H1 (cell line): ENCODE results near the gene MPV17L2. TPM values are rescaled to one million over a fixed set of nuclear protein-coding genes. Genes with fewer than 3 reads are reported as not detected.
A peak's percentile ranks its signal among the peaks of the same experiment; 100 is the strongest.

Experiments
- CTCF ChIA-PET: fragments of 300-600 bp; sonication (Branson Sonifier 250); formaldehyde crosslinking; loops from one replicate; lab custom pipeline; 2021; ENCODE audit not compliant: partially characterized antibody; lab: Charles Lee
- POLR2A ChIA-PET: fragments of 300-600 bp; sonication (Branson Sonifier 250); formaldehyde crosslinking; loops from one replicate; lab custom pipeline; 2021; ENCODE audit warnings: inconsistent platforms; ENCODE audit not compliant: partially characterized antibody; lab: Charles Lee
- DNase-seq, 2 experiments: peaks; one replicate each; pipeline versions ENCODE4 v3.0.0 to v3.0.0-alpha.2; 2010 to 2022; ENCODE audit warnings: low spot score in 2 of 2, low read depth in 1 of 2, mixed read lengths in 1 of 2
- FAIRE-seq: peaks from 2 replicates; lab custom pipeline; 2011; peaks lifted over from hg19 to GRCh38; lab: Jason Lieb, UNC
- H2AFZ ChIP-seq: 2 replicates; pipeline ENCODE4 v1.8.1; 2012; ENCODE audit warnings: low read length, inconsistent platforms
- H2AK5ac ChIP-seq: 2 replicates; pipeline ENCODE4 v1.6.1; 2013; ENCODE audit warnings: low read depth, low read length
- H2BK120ac ChIP-seq: replicated peaks from 2 replicates; pipeline ENCODE3; 2013; ENCODE audit warnings: low read depth, low read length, inconsistent platforms
- H2BK12ac ChIP-seq: 2 replicates; pipeline ENCODE4 v1.6.1; 2013; ENCODE audit warnings: low read depth, low read length
- H2BK15ac ChIP-seq: 2 replicates; pipeline ENCODE4 v1.6.1; 2013; ENCODE audit warnings: low read length
- H2BK20ac ChIP-seq: 2 replicates; pipeline ENCODE4 v1.6.1; 2013; ENCODE audit warnings: low read length
- H2BK5ac ChIP-seq: 2 replicates; pipeline ENCODE4 v1.6.1; 2013; ENCODE audit warnings: low read depth, low read length
- H3K14ac ChIP-seq: 2 replicates; pipeline ENCODE4 v1.6.1; 2013; ENCODE audit warnings: inconsistent platforms; ENCODE audit not compliant: insufficient read length
- H3K18ac ChIP-seq: 2 replicates; pipeline ENCODE4 v1.6.1; 2013; ENCODE audit warnings: low read length; ENCODE audit errors: extremely low read depth
- H3K23ac ChIP-seq: 2 replicates; pipeline ENCODE4 v1.6.1; 2013; ENCODE audit warnings: inconsistent platforms; ENCODE audit not compliant: insufficient read length
- H3K23me2 ChIP-seq: 2 replicates; pipeline ENCODE4 v1.6.1; 2013; ENCODE audit warnings: low read depth, low read length
- H3K27ac ChIP-seq: 2 replicates; pipeline ENCODE4 v1.6.1; 2011; ENCODE audit warnings: low read depth, low read length, inconsistent platforms
- H3K27me3 ChIP-seq, 4 experiments: replicated peaks in 1 of 4; 1 replicate in 1 of 4; 2 replicates in 3 of 4; pipeline versions ENCODE4 v1.6.1 to v1.8.1; 2011 to 2013; ENCODE audit warnings: low read length in 3 of 4, mild to moderate bottlenecking in 3 of 4, inconsistent platforms in 2 of 4, mixed read lengths in 2 of 4, moderate library complexity in 1 of 4; ENCODE audit not compliant: control insufficient read depth in 3 of 4, insufficient read depth in 3 of 4; ENCODE audit errors: extremely low read depth in 1 of 4
- H3K36me3 ChIP-seq, 4 experiments: 2 replicates each; pipeline versions ENCODE4 v1.6.1 to v1.8.1; 2011 to 2013; ENCODE audit warnings: mild to moderate bottlenecking in 4 of 4, low read length in 3 of 4, moderate library complexity in 2 of 4, control low read depth in 1 of 4, inconsistent platforms in 1 of 4; ENCODE audit not compliant: insufficient read depth in 4 of 4, control insufficient read depth in 2 of 4
- H3K4ac ChIP-seq: replicated peaks from 2 replicates; pipeline ENCODE3; 2013; ENCODE audit warnings: low read length, low read depth, mixed read lengths, inconsistent platforms; ENCODE audit not compliant: insufficient read length
- H3K4me1 ChIP-seq, 4 experiments: replicated peaks in 1 of 4; 1 replicate in 1 of 4; 2 replicates in 3 of 4; pipeline versions ENCODE4 v1.6.1 to v1.8.1; 2011 to 2013; ENCODE audit warnings: low read length in 3 of 4, inconsistent platforms in 2 of 4, mixed read lengths in 1 of 4; ENCODE audit not compliant: insufficient read depth in 4 of 4, control insufficient read depth in 3 of 4
- H3K4me2 ChIP-seq, 2 experiments: 2 replicates each; pipeline versions ENCODE4 v1.6.1 to v1.8.1; 2011 to 2013; ENCODE audit warnings: low read depth in 2 of 2, low read length in 2 of 2, control low read depth in 1 of 2, inconsistent platforms in 1 of 2, mild to moderate bottlenecking in 1 of 2; ENCODE audit not compliant: insufficient read depth in 1 of 2
- H3K4me3 ChIP-seq, 4 experiments: fragments of 200-600, 300-600 bp in 1 of 4; sonication (generic), shearing (Covaris generic), sonication (Bioruptor Twin) in 1 of 4; 2 replicates each; pipeline versions ENCODE4 v1.5.1 to v1.8.1; 2011 to 2016; ENCODE audit warnings: low read length in 4 of 4, low read depth in 3 of 4, control low read depth in 2 of 4, inconsistent platforms in 2 of 4, mild to moderate bottlenecking in 2 of 4, mixed read lengths in 1 of 4, moderate library complexity in 1 of 4; ENCODE audit not compliant: insufficient read depth in 2 of 4; ENCODE audit errors: extremely low read depth in 1 of 4
- H3K56ac ChIP-seq: replicated peaks from 2 replicates; pipeline ENCODE3; 2013; ENCODE audit warnings: low read depth, mild to moderate bottlenecking, mixed read lengths, low read length, inconsistent platforms; ENCODE audit not compliant: insufficient read length
- H3K79me1 ChIP-seq: 2 replicates; pipeline ENCODE4 v1.6.1; 2013; ENCODE audit warnings: low read depth, low read length, control low read depth
- H3K79me2 ChIP-seq, 2 experiments: 2 replicates each; pipeline versions ENCODE4 v1.6.1 to v1.8.1; 2012 to 2013; ENCODE audit warnings: low read length in 2 of 2, mild to moderate bottlenecking in 2 of 2, inconsistent platforms in 1 of 2; ENCODE audit not compliant: insufficient read depth in 2 of 2, control insufficient read depth in 1 of 2
- H3K9ac ChIP-seq, 4 experiments: replicated peaks in 1 of 4; 1 replicate in 1 of 4; 2 replicates in 3 of 4; pipeline versions ENCODE4 v1.6.1 to v1.8.1; 2011 to 2013; ENCODE audit warnings: low read depth in 3 of 4, low read length in 3 of 4, control low read depth in 2 of 4, mild to moderate bottlenecking in 2 of 4, moderate library complexity in 2 of 4, inconsistent platforms in 1 of 4; ENCODE audit errors: extremely low read depth in 1 of 4
- H3K9me3 ChIP-seq, 2 experiments: 2 replicates each; pipeline versions ENCODE4 v1.6.1 to v1.8.1; 2012 to 2013; ENCODE audit warnings: mild to moderate bottlenecking in 2 of 2, moderate library complexity in 2 of 2, control low read depth in 1 of 2, inconsistent platforms in 1 of 2, low read depth in 1 of 2, low read length in 1 of 2, mixed read lengths in 1 of 2; ENCODE audit not compliant: insufficient read depth in 2 of 2
- H4K20me1 ChIP-seq, 2 experiments: replicated peaks in 1 of 2; 2 replicates each; pipeline versions ENCODE3 to v1.8.1; 2011 to 2013; ENCODE audit warnings: inconsistent platforms in 2 of 2, low read length in 2 of 2, mild to moderate bottlenecking in 1 of 2; ENCODE audit not compliant: insufficient read depth in 2 of 2, control insufficient read depth in 1 of 2
- H4K5ac ChIP-seq: 2 replicates; pipeline ENCODE4 v1.6.1; 2013; ENCODE audit warnings: low read length, low read depth, mixed read lengths, inconsistent platforms; ENCODE audit not compliant: insufficient read length
- H4K8ac ChIP-seq: 2 replicates; pipeline ENCODE4 v1.8.0; 2013; ENCODE audit warnings: mild to moderate bottlenecking, moderate library complexity, low read length, inconsistent platforms; ENCODE audit not compliant: insufficient read depth; ENCODE audit errors: extremely low read depth
- H4K91ac ChIP-seq: replicated peaks from 2 replicates; pipeline ENCODE3; 2013; ENCODE audit warnings: low read length, mixed read lengths, inconsistent platforms; ENCODE audit not compliant: insufficient read length
- CBX5 ChIP-seq: fragments of 300-800, 300-1000 bp; sonication (generic); IDR thresholded peaks from 2 replicates; pipeline ENCODE4 v1.7.1; 2016; ENCODE audit warnings: antibody characterized with exemption, low read length, low read depth
- CTCF ChIP-seq, 3 experiments: IDR thresholded peaks; 1 replicate in 2 of 3; 2 replicates in 1 of 3; pipeline versions ENCODE4 v1.5.1 to v1.6.1; 2011; ENCODE audit warnings: low read length in 3 of 3, mild to moderate bottlenecking in 3 of 3, inconsistent platforms in 2 of 3, low read depth in 1 of 3, moderate library complexity in 1 of 3; ENCODE audit not compliant: insufficient read depth in 1 of 3; ENCODE audit errors: control extremely low read depth in 1 of 3
- GTF2F1 ChIP-seq: IDR thresholded peaks from 2 replicates; pipeline ENCODE4 v1.6.1; 2012; ENCODE audit warnings: low read depth, low read length, improper control_type of control experiment, borderline replicate concordance
- NANOG ChIP-seq: IDR thresholded peaks from 2 replicates; pipeline ENCODE4 v1.6.1; 2011; ENCODE audit warnings: low read length, low read depth, mild to moderate bottlenecking, inconsistent platforms; ENCODE audit not compliant: insufficient read depth, poor library complexity, severe bottlenecking
- PHF8 ChIP-seq: fragments of 200-600 bp; sonication (generic); conservative IDR thresholded peaks from 2 replicates; pipeline ENCODE4 v1.7.1; 2012; ENCODE audit warnings: low read depth, mild to moderate bottlenecking, inconsistent platforms, low read length, moderate library complexity
- SAP30 ChIP-seq: fragments of 300-600 bp; sonication (generic); IDR thresholded peaks from 2 replicates; pipeline ENCODE4 v1.7.1; 2012; ENCODE audit warnings: low read length, moderate library complexity, mild to moderate bottlenecking, inconsistent platforms; ENCODE audit not compliant: insufficient read depth, insufficient replicate concordance
- TAF7 ChIP-seq: optimal IDR thresholded peaks from 2 replicates; pipeline ENCODE3; 2011; ENCODE audit warnings: low read depth, mild to moderate bottlenecking, inconsistent platforms, low read length, moderate library complexity, borderline replicate concordance
- WGBS, 2 experiments: shearing (Covaris generic) in 1 of 2; methylation state at CpG; one replicate each; pipeline versions ENCODE4 v1.1.6 to v1.1.7; 2013 to 2015; ENCODE audit warnings: low lambda C conversion rate in 2 of 2, mixed read lengths in 2 of 2, inconsistent platforms in 1 of 2, low coverage in 1 of 2, missing lambda C conversion rate in 1 of 2; ENCODE audit not compliant: insufficient replicate concordance in 2 of 2, insufficient coverage in 1 of 2, insufficient read length in 1 of 2; ENCODE audit errors: extremely low coverage in 1 of 2, missing lambda C conversion rate in 1 of 2; 5-methylcytosine and 5-hydroxymethylcytosine counted together
- polyA plus RNA-seq, 7 experiments: library from polyadenylated mRNA; depleted of rRNA in 3 of 7; stranded (reverse) in 5 of 7; unstranded in 2 of 7; fragments of >200 nt in 5 of 7; fragments of 200-250 nt in 2 of 7; gene quantifications; 1 replicate in 5 of 7; 2 replicates in 1 of 7; 4 replicates in 1 of 7; pipeline versions ENCODE4 v1.2.1 to v1.2.3, GENCODE V29; 2011 to 2013; ENCODE audit warnings: missing spikeins in 2 of 7, mixed read lengths in 2 of 7
- total RNA-seq: library from RNA; stranded (reverse); fragmentation: NEBNext Ultra II Directional; extraction: Animal tissue kit (Norgen Biotek cat#: 25700); gene quantifications from 2 replicates; pipeline ENCODE4 v1.2.1, GENCODE V29; 2021

Gene MPV17L2
- total and polyA plus RNA-seq, 2 of the 8 experiments (the other 6 are each of a cell fraction or from before 2014, with no cell fraction given), result 24.2 to 82.6 TPM

DNA sequence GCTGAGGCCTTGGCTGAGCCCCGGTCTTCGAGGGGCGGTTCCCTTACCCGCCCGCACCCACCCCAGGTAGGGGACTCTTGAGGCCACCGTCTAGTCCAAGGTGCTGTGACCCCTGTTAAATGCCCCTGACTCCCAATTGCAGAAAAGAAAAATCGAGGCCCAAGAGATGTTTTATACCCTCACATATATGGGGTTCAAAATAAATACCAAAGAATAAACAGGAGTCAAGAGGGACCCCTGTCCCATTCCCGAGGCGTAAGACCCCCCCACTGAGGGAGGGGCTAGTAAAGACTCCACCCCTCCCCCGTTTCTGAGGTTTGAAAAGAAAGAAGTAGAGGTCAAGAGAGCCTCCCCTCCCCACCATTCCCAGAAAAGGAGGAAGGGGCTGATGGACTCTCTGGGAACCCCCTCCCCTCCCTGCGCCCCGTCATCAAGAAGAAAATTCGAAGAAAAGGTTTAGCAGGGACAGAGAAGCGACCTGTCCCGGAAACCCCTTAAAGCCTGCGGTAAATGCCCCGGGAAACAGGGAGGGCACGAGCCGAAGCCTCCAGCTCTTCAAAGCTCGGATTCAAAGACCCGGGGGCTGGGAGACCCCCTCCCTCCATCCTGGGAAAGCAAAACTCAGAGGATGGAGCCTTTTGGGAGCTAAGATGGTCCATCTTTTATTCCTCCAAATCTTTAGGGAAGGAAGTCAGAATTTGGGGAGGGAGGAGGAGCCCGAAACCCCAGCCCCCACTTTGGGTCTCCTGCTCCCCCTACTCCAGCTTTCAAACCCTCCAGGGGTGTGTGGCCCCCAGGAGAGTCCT, 11.6 kb downstream of the MPV17L2 start:
- H3K23ac ChIP-seq, result no peak overlapping the region
- no peak for FAIRE-seq
- H3K9ac ChIP-seq, result peak overlapping the region in 3 of 4 experiments; percentile 52 to 70 (median 67); a peak in 5 of 7 replicates
- no peak overlapping the region for H3K4ac ChIP-seq
- no peak overlapping the region for H2AFZ ChIP-seq
- H2BK120ac ChIP-seq, result peak overlapping the region; percentile 51
- H4K20me1 ChIP-seq, result peaks cover 1 to 13% of the 10 kb centered on the region in 2 experiments
- H3K27ac ChIP-seq, result peak overlapping the region; percentile 76
- no peak overlapping the region for H3K14ac ChIP-seq
- peaks cover 5% of the 10 kb centered on the region; the same call in 1 of the 2 replicates for H3K79me1 ChIP-seq
- H3K23me2 ChIP-seq, result peaks cover 12% of the 10 kb centered on the region
- peak overlapping the region; percentile 43 to 83 (median 72) for H3K4me3 ChIP-seq
- DNase-seq, result peak in 1 of 2 experiments; percentile 85
- 1% methylated on average over 18 of the region's 22 CpGs; no CpG with 5 or more reads in 1 of the 2 experiments for WGBS, 2 experiments
- H3K4me1 ChIP-seq, result peaks cover 0 to 11% (median 7%) of the 10 kb centered on the region in 4 experiments; a peak in 5 of 7 replicates
- H2BK12ac ChIP-seq, result peak overlapping the region; percentile 68
- peak overlapping the region; percentile 73 for H4K5ac ChIP-seq
- peak overlapping the region; percentile 17 for H4K91ac ChIP-seq
- peak overlapping the region; percentile 94 for H3K56ac ChIP-seq
- peaks cover 0 to 3% (median 1%) of the 10 kb centered on the region in 4 experiments; a peak in 4 of 8 replicates for H3K36me3 ChIP-seq
- no peak overlapping the region for H2AK5ac ChIP-seq
- peak overlapping the region; percentile 72; the same call in 1 of the 2 replicates for H4K8ac ChIP-seq
- peak overlapping the region; percentile 87 for H2BK5ac ChIP-seq
- CTCF ChIA-PET, result interaction anchor here (0.6 to 11.5 kb wide), 12 partner anchors 10 to 385 kb away, joined by 3 to 305 read pairs (median 4); a partner anchor contains a TSS
- H3K18ac ChIP-seq, result peak overlapping the region; percentile 83
- no peaks in the 10 kb centered on the region for H3K9me3 ChIP-seq
- no peak overlapping the region for H2BK15ac ChIP-seq
- H3K4me2 ChIP-seq, result peak overlapping the region; percentile 78 to 79
- no peak overlapping the region for H2BK20ac ChIP-seq
- H3K27me3 ChIP-seq, result no peaks in the 10 kb centered on the region; a peak in 1 of 7 replicates
- H3K79me2 ChIP-seq, result 0 out of 4 replicates have a peak, but pooled peaks cover 0 to 4% of the 10 kb centered on the region in 2 experiments
- POLR2A ChIA-PET, result interaction anchor here (0.6 to 7.3 kb wide), 18 partner anchors 9 to 272 kb away, joined by 3 to 65 read pairs (median 6); partner anchors contain the start of genes CCDC124, JUND, MPV17L2 and PDE4C
- TF ChIP-seq NANOG (no peak), GTF2F1 (no peak), SAP30 (no peak), CBX5 (no peak), TAF7 (peak; percentile 29), CTCF (IDR thresholded peaks at IDR 0.05; ENCODE audit: control extremely low read depth in 1 of 3, insufficient read depth in 1 of 3, low read depth in 1 of 3, low read length in 3 of 3) (no peak), PHF8 (no peak; the same call in 1 of the 2 replicates)
